Natural killer cell (primary cell): ENCODE measurements around the gene ADD1. TPM values are rescaled to one million over a fixed set of nuclear protein-coding genes. Genes with fewer than 3 reads are reported as not detected.

ENCODE experiments used
- ATAC-seq, 3 donors: fragments of 150-1000 bp in 2 of 3; fragments of 200-7000 bp in 1 of 3; cut with Tn5 transposase; 1 replicate in 1 of 3; 2 replicates in 2 of 3; pipeline ENCODE4 v1.10.0; 2021; ENCODE audit warnings: mild to moderate bottlenecking in 2 of 3, moderate library complexity in 2 of 3
- DNase-seq, 2 donors: peaks; one replicate each; pipeline versions ENCODE4 v3.0.0 to v3.0.0-alpha.2; 2013 to 2021; ENCODE audit warnings: mixed read lengths in 1 of 2
- H3K27ac ChIP-seq: one replicate; pipeline ENCODE4 v1.5.1; 2013; ENCODE audit warnings: mild to moderate bottlenecking, low read length
- H3K27me3 ChIP-seq: one replicate; pipeline ENCODE4 v1.6.1; 2013; ENCODE audit warnings: low read length; ENCODE audit not compliant: control insufficient read depth, insufficient read depth
- H3K36me3 ChIP-seq: one replicate; pipeline ENCODE4 v1.6.1; 2013; ENCODE audit warnings: low read length; ENCODE audit not compliant: control insufficient read depth, insufficient read depth
- H3K4me1 ChIP-seq: one replicate; pipeline ENCODE4 v1.6.1; 2013; ENCODE audit warnings: low read length; ENCODE audit not compliant: control insufficient read depth, insufficient read depth
- H3K4me3 ChIP-seq: one replicate; pipeline ENCODE4 v1.5.1; 2013; ENCODE audit warnings: low read length
- H3K9me3 ChIP-seq: one replicate; pipeline ENCODE4 v1.6.1; 2013; ENCODE audit warnings: low read length; ENCODE audit not compliant: control insufficient read depth, insufficient read depth
- H3K27ac Mint-ChIP-seq, 2 donors: one replicate each; pipeline ENCODE4 v1.8.0; 2022; ENCODE audit warnings: mild to moderate bottlenecking in 2 of 2, mixed read lengths in 2 of 2, moderate library complexity in 1 of 2
- H3K27me3 Mint-ChIP-seq, 2 donors: one replicate each; pipeline ENCODE4 v1.8.0; 2022; ENCODE audit warnings: low read depth in 2 of 2, mixed read lengths in 2 of 2
- H3K36me3 Mint-ChIP-seq: one replicate; pipeline ENCODE4 v1.8.0; 2022; ENCODE audit warnings: mixed read lengths
- H3K4me1 Mint-ChIP-seq, 2 donors: one replicate each; pipeline ENCODE4 v1.8.0; 2022; ENCODE audit warnings: mixed read lengths in 2 of 2
- H3K4me3 Mint-ChIP-seq: one replicate; pipeline ENCODE4 v1.8.0; 2022; ENCODE audit warnings: mild to moderate bottlenecking, moderate library complexity, mixed read lengths
- H3K9me3 Mint-ChIP-seq, 2 donors: one replicate each; pipeline ENCODE4 v1.8.0; 2022; ENCODE audit warnings: mixed read lengths in 2 of 2
- WGBS: methylation state at CpG from one replicate; pipeline ENCODE4 v1.1.7; 2013; ENCODE audit warnings: missing lambda C conversion rate; ENCODE audit not compliant: insufficient coverage; 5-methylcytosine and 5-hydroxymethylcytosine counted together
- intact Hi-C: fragments of 100-400 bp; cut with micrococcal nuclease; formaldehyde crosslinking; loops from one replicate; pipeline ENCODE4 v1.14.2; 2022
- total RNA-seq, 4 donors: library from RNA; stranded (reverse); fragments of 120-200 nt in 1 of 4; gene quantifications; one replicate each; pipeline versions ENCODE4 v1.2.3 to v1.2.4, GENCODE V29; 2013 to 2022
- TF ChIP-seq, protein P1 (sequence below): fragments of 200-600 bp; IDR thresholded peaks from one replicate; pipeline ENCODE4 v1.8.0; 2022; ENCODE audit warnings: antibody characterized with exemption

Gene ADD1
- total RNA-seq, 3 donors from 2014 or later (not counting 1 experiment from before 2014, with no cell fraction given) = 383 to 465 (median 452) TPM

DNA sequence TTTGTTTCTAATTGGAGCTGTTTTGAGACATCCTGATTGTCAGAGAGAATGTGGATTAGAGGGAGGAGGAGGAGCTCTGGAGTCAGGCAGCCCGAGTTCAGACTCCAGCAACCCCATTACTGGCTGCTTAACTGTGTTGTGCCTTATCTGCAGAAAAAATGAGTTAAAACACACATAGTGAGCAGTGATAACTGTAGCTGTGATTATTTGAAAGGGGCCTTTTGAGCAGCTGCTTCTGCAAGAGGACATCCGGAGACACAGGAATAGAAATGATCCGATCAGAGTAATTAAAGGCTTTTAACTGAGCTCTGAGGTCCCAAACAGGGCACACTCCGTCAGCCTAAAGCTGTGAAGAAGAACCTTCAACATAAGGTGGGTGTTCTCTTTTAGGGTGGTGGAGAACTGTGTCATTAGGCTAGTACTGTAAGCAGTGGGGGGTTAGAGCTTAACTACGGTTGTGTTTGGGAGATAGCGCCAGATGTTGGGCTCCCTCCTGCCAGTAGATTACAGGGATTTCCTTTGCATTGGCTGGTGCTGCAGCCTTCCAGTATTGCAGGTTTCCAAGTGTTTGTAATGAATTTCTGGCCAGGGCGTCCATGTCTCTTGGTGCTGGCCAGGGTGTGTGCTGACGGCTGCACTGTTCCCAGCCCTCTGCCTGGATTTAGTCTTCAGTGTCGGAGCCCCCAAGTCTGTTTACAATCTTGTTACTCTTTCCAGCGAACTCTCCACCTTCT is 24.3 kb downstream of the ADD1 start:
- H3K36me3 Mint-ChIP-seq = no peaks in the 10 kb centered on the region
- no peaks in the 10 kb centered on the region for H3K27me3 Mint-ChIP-seq
- Histone ChIP-seq H3K27me3 (no peaks in the 10 kb centered on the region), H3K4me3 (no peak overlapping the region), H3K36me3 (peaks cover 10% of the 10 kb centered on the region), H3K4me1 (peaks cover 31% of the 10 kb centered on the region), H3K9me3 (no peaks in the 10 kb centered on the region), H3K27ac (no peak overlapping the region)
- H3K4me1 Mint-ChIP-seq = peaks cover 83 to 85% of the 10 kb centered on the region in 2 donors
- WGBS = 79% methylated on average over 10 of the region's 10 CpGs
- TF ChIP-seq, protein P1, sequence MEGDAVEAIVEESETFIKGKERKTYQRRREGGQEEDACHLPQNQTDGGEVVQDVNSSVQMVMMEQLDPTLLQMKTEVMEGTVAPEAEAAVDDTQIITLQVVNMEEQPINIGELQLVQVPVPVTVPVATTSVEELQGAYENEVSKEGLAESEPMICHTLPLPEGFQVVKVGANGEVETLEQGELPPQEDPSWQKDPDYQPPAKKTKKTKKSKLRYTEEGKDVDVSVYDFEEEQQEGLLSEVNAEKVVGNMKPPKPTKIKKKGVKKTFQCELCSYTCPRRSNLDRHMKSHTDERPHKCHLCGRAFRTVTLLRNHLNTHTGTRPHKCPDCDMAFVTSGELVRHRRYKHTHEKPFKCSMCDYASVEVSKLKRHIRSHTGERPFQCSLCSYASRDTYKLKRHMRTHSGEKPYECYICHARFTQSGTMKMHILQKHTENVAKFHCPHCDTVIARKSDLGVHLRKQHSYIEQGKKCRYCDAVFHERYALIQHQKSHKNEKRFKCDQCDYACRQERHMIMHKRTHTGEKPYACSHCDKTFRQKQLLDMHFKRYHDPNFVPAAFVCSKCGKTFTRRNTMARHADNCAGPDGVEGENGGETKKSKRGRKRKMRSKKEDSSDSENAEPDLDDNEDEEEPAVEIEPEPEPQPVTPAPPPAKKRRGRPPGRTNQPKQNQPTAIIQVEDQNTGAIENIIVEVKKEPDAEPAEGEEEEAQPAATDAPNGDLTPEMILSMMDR = no peak
- no peaks in the 10 kb centered on the region for H3K9me3 Mint-ChIP-seq
- no peak for DNase-seq
- H3K27ac Mint-ChIP-seq = peak overlapping the region; percentile 81
- no peak for ATAC-seq
- peak overlapping the region; percentile 2 for H3K4me3 Mint-ChIP-seq
- intact Hi-C loops = no loop called here

DNA sequence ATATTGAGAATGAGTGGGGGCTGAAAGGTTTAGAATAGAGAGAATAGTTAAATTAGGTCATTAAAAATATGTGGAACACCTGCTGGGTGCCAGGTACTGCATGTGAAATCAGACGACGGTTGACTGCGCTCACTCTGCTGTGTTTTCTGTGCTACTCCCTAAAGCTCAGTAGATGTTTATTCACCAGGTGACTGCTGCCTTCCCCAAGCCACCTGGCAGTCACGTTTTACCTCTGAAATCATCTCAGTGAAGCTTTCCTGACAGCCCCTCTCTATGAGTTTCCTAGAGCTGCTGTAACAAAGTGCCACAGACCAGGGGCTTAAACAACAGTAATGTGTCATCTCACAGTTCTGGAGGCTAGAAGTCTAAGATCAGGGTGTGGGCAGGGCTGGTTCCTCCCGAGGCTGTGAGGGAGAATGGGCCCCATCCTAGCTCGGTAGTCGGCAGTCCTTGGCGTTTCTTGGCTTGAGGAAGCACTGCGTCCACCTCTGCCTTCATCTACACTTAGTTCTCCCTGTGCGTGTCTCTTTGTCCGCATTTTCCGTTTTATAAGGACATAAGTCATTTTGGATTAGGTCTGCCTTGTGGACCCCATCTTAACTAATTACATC is 25.3 kb downstream of the ADD1 start:
- TF ChIP-seq, protein P1 = no peak

DNA sequence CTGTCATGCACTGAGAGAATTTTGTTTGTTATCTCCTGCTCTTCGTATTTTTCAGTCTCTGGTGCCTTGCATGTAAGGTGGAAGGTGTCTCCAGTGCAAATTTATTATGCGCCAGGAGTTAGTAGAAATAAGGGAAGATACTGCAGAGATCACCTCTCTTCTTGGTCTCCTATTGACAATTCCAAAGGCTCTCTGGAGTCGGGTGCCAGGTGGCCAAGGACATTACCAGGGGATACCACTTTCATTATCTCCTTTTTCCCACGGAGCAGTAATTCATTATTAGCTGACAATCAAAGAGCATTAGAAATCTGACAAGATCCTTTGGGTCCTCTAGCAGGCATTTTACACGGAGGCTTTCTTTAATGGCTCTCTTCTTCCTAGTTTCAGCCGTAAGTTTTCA is 26.0 kb downstream of the ADD1 start:
- Histone ChIP-seq H3K4me3 (no peak overlapping the region), H3K27me3 (no peaks in the 10 kb centered on the region), H3K27ac (no peak overlapping the region), H3K4me1 (peaks cover 32% of the 10 kb centered on the region), H3K9me3 (no peaks in the 10 kb centered on the region), H3K36me3 (peaks cover 12% of the 10 kb centered on the region)
- intact Hi-C loops = loop anchor here (10.0 kb wide), 1 partner anchor 55 kb away; no protein-coding TSS in a partner anchor
- Mint-ChIP-seq H3K27me3 (no peaks in the 10 kb centered on the region), H3K4me1 (peaks cover 79 to 80% of the 10 kb centered on the region in 2 donors), H3K27ac (peak overlapping the region; percentile 81), H3K4me3 (no peak overlapping the region), H3K36me3 (no peaks in the 10 kb centered on the region), H3K9me3 (no peaks in the 10 kb centered on the region)
- TF ChIP-seq, protein P1 = no peak
- DNase-seq (no peak), ATAC-seq (no peak)
- WGBS = 92% methylated on average over 6 of the region's 6 CpGs

More for the DNA sequence above, 25.3 kb downstream of the ADD1 start:
- Histone ChIP-seq H3K9me3 (no peaks in the 10 kb centered on the region), H3K27ac (no peak overlapping the region), H3K4me3 (no peak overlapping the region), H3K27me3 (no peaks in the 10 kb centered on the region), H3K36me3 (peaks cover 12% of the 10 kb centered on the region), H3K4me1 (peaks cover 33% of the 10 kb centered on the region)
- DNase-seq (no peak), ATAC-seq (no peak)
- 87% methylated on average over 12 of the region's 12 CpGs for WGBS
- Mint-ChIP-seq H3K27ac (peak overlapping the region; percentile 81), H3K4me3 (no peak overlapping the region), H3K9me3 (no peaks in the 10 kb centered on the region), H3K27me3 (no peaks in the 10 kb centered on the region), H3K4me1 (peaks cover 79 to 82% of the 10 kb centered on the region in 2 donors), H3K36me3 (no peaks in the 10 kb centered on the region)
- intact Hi-C loops = no loop called here
